ENCODE measurements around the gene UBE2R2. TPM values are rescaled to one million over a fixed set of nuclear protein-coding genes. Genes with fewer than 3 reads are reported as not detected.
A peak's percentile ranks its signal among the peaks of the same experiment; 100 is the strongest.

The UBE2R2 gene
- total RNA-seq, 6 donors from 2014 or later: 24.6 to 33.6 (median 28.8) TPM

DNA sequence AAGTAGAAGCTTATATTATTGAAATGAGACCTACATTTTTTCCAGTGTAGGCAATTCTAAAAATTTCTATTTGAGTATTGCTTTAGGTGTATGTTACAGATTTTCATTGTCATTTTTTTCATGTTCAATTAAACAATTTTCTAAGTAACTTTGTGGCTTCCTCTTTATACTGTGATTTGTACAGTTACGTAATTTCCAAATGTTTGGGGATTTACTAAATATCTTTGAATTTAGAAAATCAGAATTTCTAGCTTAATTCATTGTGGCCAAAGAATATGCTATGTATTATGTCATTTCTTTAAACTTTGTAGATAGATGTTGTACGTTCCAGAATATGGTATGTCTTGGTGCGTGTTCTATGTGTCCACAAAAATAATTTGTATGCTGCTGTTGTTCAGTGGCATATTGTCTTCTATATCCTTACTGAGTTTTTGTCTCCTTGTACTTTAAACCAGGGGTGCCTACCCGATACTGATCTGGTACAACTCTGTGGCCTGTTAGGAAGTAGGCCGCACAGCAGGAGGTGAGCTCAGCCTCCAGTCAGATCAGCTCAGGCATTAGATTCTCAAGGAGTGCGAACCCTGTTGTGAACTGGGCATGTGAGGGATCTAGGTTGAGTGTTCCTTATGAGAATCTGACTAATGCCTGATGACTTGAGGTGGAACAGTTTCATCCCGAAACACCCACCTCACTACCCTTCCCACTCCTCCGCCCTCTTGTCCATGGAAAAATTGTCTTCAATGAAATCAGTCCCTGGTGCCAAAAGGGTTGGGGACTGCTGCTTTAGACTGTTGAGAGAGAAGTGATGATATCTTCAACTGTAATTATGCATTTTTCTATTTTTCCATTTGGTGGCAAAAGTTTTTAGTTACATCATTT is 63.5 kb downstream of the UBE2R2 start:
- TF ChIP-seq CTCF (IDR thresholded peaks at IDR 0.05): no peak
- no peak for TF ChIP-seq EP300 (IDR thresholded peaks at IDR 0.05)
- TF ChIP-seq POLR2A (IDR thresholded peaks at IDR 0.05): no peak
- no peak for TF ChIP-seq POLR2AphosphoS5 (IDR thresholded peaks at IDR 0.05)
- 92 to 93% methylated on average over 8 of the region's 8 CpGs for WGBS, 2 donors
- H3K4me1 ChIP-seq: peaks cover 8 to 29% (median 13%) of the 10 kb centered on the region in 4 donors

GRCh38 chr9:33881635-33882034 is 64.7 kb downstream of the UBE2R2 start:
- 58 to 78% methylated on average over 1 of the region's 1 CpG for WGBS, 2 donors
- Histone ChIP-seq H3K36me3 (no peaks in the 10 kb centered on the region), H3K9me3 (no peaks in the 10 kb centered on the region), H3K4me1 (peaks cover 15 to 37% (median 20%) of the 10 kb centered on the region in 4 donors), H3K4me3 (no peak overlapping the region), H3K27me3 (no peaks in the 10 kb centered on the region), H3K27ac (no peak overlapping the region)
- no peak for ATAC-seq (ENCODE audit: low FRiP score in 2 of 2)
- no peak for DNase-seq
- no peak for TF ChIP-seq CTCF (IDR thresholded peaks at IDR 0.05)

More for the DNA sequence above, 63.5 kb downstream of the UBE2R2 start:
- ATAC-seq (ENCODE audit: low FRiP score in 2 of 2): no peak
- DNase-seq: no peak
- no peaks in the 10 kb centered on the region for H3K36me3 ChIP-seq
- no peaks in the 10 kb centered on the region for H3K9me3 ChIP-seq
- H3K27me3 ChIP-seq: no peaks in the 10 kb centered on the region
- no peak overlapping the region for H3K27ac ChIP-seq
- no peak overlapping the region for H3K4me3 ChIP-seq

GRCh38 chr9:33884856-33885701 is 68.1 kb downstream of the UBE2R2 start:
- no peak for DNase-seq
- Histone ChIP-seq H3K27me3 (no peaks in the 10 kb centered on the region), H3K27ac (peak overlapping the region in 1 of 4 donors; percentile 40)

DNA sequence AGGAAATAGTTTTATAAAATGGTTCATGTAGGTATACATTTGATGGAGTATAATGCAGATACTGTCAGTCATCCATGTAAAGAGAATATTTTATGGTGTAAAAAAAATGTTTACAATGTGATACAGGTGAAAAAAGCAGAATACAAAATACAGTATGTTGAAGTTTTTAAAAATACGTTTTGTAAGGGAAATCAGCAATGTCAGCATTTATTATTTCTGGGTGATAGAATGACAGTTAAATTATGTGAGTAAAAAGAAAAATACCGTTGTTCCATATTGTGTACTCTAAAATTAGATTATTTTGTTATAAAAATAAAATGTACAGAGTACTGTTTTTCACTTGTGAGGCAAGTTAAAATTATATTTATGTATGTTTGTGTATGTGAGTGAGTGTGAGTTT is 69.0 kb downstream of the UBE2R2 start:
- Histone ChIP-seq H3K27me3 (no peaks in the 10 kb centered on the region), H3K27ac (no peak overlapping the region), H3K9me3 (no peaks in the 10 kb centered on the region), H3K4me1 (peaks cover 15 to 29% (median 18%) of the 10 kb centered on the region in 4 donors), H3K36me3 (peaks cover 0 to 9% (median 5%) of the 10 kb centered on the region in 4 donors), H3K4me3 (no peak overlapping the region)
- TF ChIP-seq CTCF (IDR thresholded peaks at IDR 0.05): no peak
- TF ChIP-seq EP300 (IDR thresholded peaks at IDR 0.05): no peak
- no peak for TF ChIP-seq POLR2AphosphoS5 (IDR thresholded peaks at IDR 0.05)
- no peak for TF ChIP-seq POLR2A (IDR thresholded peaks at IDR 0.05)
- DNase-seq (no peak), ATAC-seq (ENCODE audit: low FRiP score in 2 of 2) (no peak)
- WGBS, 2 donors: 61 to 72% methylated on average over 2 of the region's 2 CpGs

More at GRCh38 chr9:33884856-33885701, 68.1 kb downstream of the UBE2R2 start:
- Histone ChIP-seq H3K9me3 (no peaks in the 10 kb centered on the region), H3K36me3 (peaks cover 0 to 5% (median 2%) of the 10 kb centered on the region in 4 donors), H3K4me1 (peaks cover 15 to 29% (median 18%) of the 10 kb centered on the region in 4 donors), H3K4me3 (no peak overlapping the region)
- ATAC-seq (ENCODE audit: low FRiP score in 2 of 2): no peak
- TF ChIP-seq EP300 (IDR thresholded peaks at IDR 0.05) (no peak), POLR2A (IDR thresholded peaks at IDR 0.05) (no peak), CTCF (IDR thresholded peaks at IDR 0.05) (no peak), POLR2AphosphoS5 (IDR thresholded peaks at IDR 0.05) (no peak)
- WGBS, 2 donors: 55 to 57% methylated on average over 5 of the region's 5 CpGs

Data from upper lobe of left lung (tissue), 6 donors.